ENCODE measurements around the gene DLG2. TPM values are rescaled to one million over a fixed set of nuclear protein-coding genes. Genes with fewer than 3 reads are reported as not detected.
A peak's percentile ranks its signal among the peaks of the same experiment; 100 is the strongest.
"Not testable (repeated sequence)": the region's sequence is repeated elsewhere in the genome, so short reads cannot be mapped to it uniquely, and the experiment has no call there.

DLG2 gene
- total RNA-seq, 1 experiment from 2014 or later, result 2.7 TPM

- Histone ChIP-seq H3K9ac (ENCODE audit: low read length) (no peak overlapping the region), H3K36me3 (ENCODE audit: insufficient read depth, low read length) (no peaks in the 10 kb centered on the region), H3K4me1 (ENCODE audit: low read length) (no peaks in the 10 kb centered on the region), H3K4me2 (ENCODE audit: low read depth, low read length, poor library complexity, severe bottlenecking) (no peak overlapping the region), H4K20me1 (ENCODE audit: insufficient read depth, low read depth, low read length) (no peaks in the 10 kb centered on the region), H3K27ac (ENCODE audit: low read length) (no peak overlapping the region), H3K9me2 (replicated peaks; ENCODE audit: insufficient read depth, low read length) (no peaks in the 10 kb centered on the region), H3K9me3 (ENCODE audit: low read length) (no peaks in the 10 kb centered on the region), H3K27me3 (ENCODE audit: low read length) (no peaks in the 10 kb centered on the region), H3K4me3 (ENCODE audit: low read length) (no peak overlapping the region), H3K79me2 (ENCODE audit: low read length) (no peaks in the 10 kb centered on the region), H2AFZ (ENCODE audit: low read length) (no peak overlapping the region)
- no peak for DNase-seq
Measured at GRCh38 chr11:83736684-83737083, 1890.5 kb downstream of the DLG2 start.

GRCh38 chr11:83734120-83734519 is 1893.0 kb downstream of the DLG2 start:
- H4K20me1 ChIP-seq (ENCODE audit: insufficient read depth, low read depth, low read length), result no peaks in the 10 kb centered on the region
- no peak for DNase-seq
- H3K36me3 ChIP-seq (ENCODE audit: insufficient read depth, low read length), result no peaks in the 10 kb centered on the region
- H3K27me3 ChIP-seq (ENCODE audit: low read length), result no peaks in the 10 kb centered on the region
- H3K9me2 ChIP-seq (replicated peaks; ENCODE audit: insufficient read depth, low read length), result no peaks in the 10 kb centered on the region
- no peak overlapping the region for H3K4me3 ChIP-seq (ENCODE audit: low read length)
- H2AFZ ChIP-seq (ENCODE audit: low read length), result no peak overlapping the region
- H3K4me1 ChIP-seq (ENCODE audit: low read length), result no peaks in the 10 kb centered on the region
- H3K9ac ChIP-seq (ENCODE audit: low read length), result no peak overlapping the region
- no peak overlapping the region for H3K27ac ChIP-seq (ENCODE audit: low read length)
- no peak overlapping the region for H3K4me2 ChIP-seq (ENCODE audit: low read depth, low read length, poor library complexity, severe bottlenecking)
- no peaks in the 10 kb centered on the region for H3K79me2 ChIP-seq (ENCODE audit: low read length)
- no peaks in the 10 kb centered on the region for H3K9me3 ChIP-seq (ENCODE audit: low read length)

- not testable (repeated sequence) for H3K4me1 ChIP-seq (ENCODE audit: low read length); DNase-seq; H3K9ac ChIP-seq (ENCODE audit: low read length)
Measured at GRCh38 chr11:83731288-83731687, 1895.9 kb downstream of the DLG2 start.

GRCh38 chr11:83728281-83728680 is 1898.9 kb downstream of the DLG2 start:
- Histone ChIP-seq H3K9me3 (ENCODE audit: low read length) (no peaks in the 10 kb centered on the region), H3K27me3 (ENCODE audit: low read length) (no peaks in the 10 kb centered on the region), H3K36me3 (ENCODE audit: insufficient read depth, low read length) (no peaks in the 10 kb centered on the region), H4K20me1 (ENCODE audit: insufficient read depth, low read depth, low read length) (no peaks in the 10 kb centered on the region), H3K9me2 (replicated peaks; ENCODE audit: insufficient read depth, low read length) (no peaks in the 10 kb centered on the region), H2AFZ (ENCODE audit: low read length) (no peak overlapping the region), H3K27ac (ENCODE audit: low read length) (no peak overlapping the region), H3K4me1 (ENCODE audit: low read length) (peaks cover 23% of the 10 kb centered on the region), H3K4me3 (ENCODE audit: low read length) (no peak overlapping the region), H3K4me2 (ENCODE audit: low read depth, low read length, poor library complexity, severe bottlenecking) (no peak overlapping the region), H3K9ac (ENCODE audit: low read length) (no peak overlapping the region), H3K79me2 (ENCODE audit: low read length) (no peaks in the 10 kb centered on the region)
- DNase-seq, result no peak

More at GRCh38 chr11:83731288-83731687, 1895.9 kb downstream of the DLG2 start:
- not testable (repeated sequence) for H3K27ac ChIP-seq (ENCODE audit: low read length); H3K27me3 ChIP-seq (ENCODE audit: low read length); H2AFZ ChIP-seq (ENCODE audit: low read length); H3K9me3 ChIP-seq (ENCODE audit: low read length); H3K9me2 ChIP-seq (replicated peaks; ENCODE audit: insufficient read depth, low read length); H3K4me3 ChIP-seq (ENCODE audit: low read length); H3K79me2 ChIP-seq (ENCODE audit: low read length); H3K36me3 ChIP-seq (ENCODE audit: insufficient read depth, low read length); H4K20me1 ChIP-seq (ENCODE audit: insufficient read depth, low read depth, low read length); H3K4me2 ChIP-seq (ENCODE audit: low read depth, low read length, poor library complexity, severe bottlenecking)

- H3K36me3 ChIP-seq (ENCODE audit: insufficient read depth, low read length), result no peaks in the 10 kb centered on the region
- no peaks in the 10 kb centered on the region for H3K27me3 ChIP-seq (ENCODE audit: low read length)
- no peak for DNase-seq
- H2AFZ ChIP-seq (ENCODE audit: low read length), result no peak overlapping the region
- H3K4me3 ChIP-seq (ENCODE audit: low read length), result no peak overlapping the region
- no peak overlapping the region for H3K4me2 ChIP-seq (ENCODE audit: low read depth, low read length, poor library complexity, severe bottlenecking)
- no peaks in the 10 kb centered on the region for H3K9me2 ChIP-seq (replicated peaks; ENCODE audit: insufficient read depth, low read length)
- H3K79me2 ChIP-seq (ENCODE audit: low read length), result no peaks in the 10 kb centered on the region
- H3K4me1 ChIP-seq (ENCODE audit: low read length), result peaks cover 23% of the 10 kb centered on the region
- H4K20me1 ChIP-seq (ENCODE audit: insufficient read depth, low read depth, low read length), result no peaks in the 10 kb centered on the region
- no peak overlapping the region for H3K9ac ChIP-seq (ENCODE audit: low read length)
- H3K9me3 ChIP-seq (ENCODE audit: low read length), result no peaks in the 10 kb centered on the region
- H3K27ac ChIP-seq (ENCODE audit: low read length), result no peak overlapping the region
Measured at GRCh38 chr11:83727251-83727650, 1899.9 kb downstream of the DLG2 start.

- peak overlapping the region; percentile 47 for H3K4me2 ChIP-seq (ENCODE audit: low read depth, low read length, poor library complexity, severe bottlenecking)
- DNase-seq, result no peak
- H3K36me3 ChIP-seq (ENCODE audit: insufficient read depth, low read length), result no peaks in the 10 kb centered on the region
- H3K27ac ChIP-seq (ENCODE audit: low read length), result no peak overlapping the region
- H3K9ac ChIP-seq (ENCODE audit: low read length), result no peak overlapping the region
- H3K27me3 ChIP-seq (ENCODE audit: low read length), result no peaks in the 10 kb centered on the region
- no peak overlapping the region for H3K4me3 ChIP-seq (ENCODE audit: low read length)
- no peaks in the 10 kb centered on the region for H3K9me2 ChIP-seq (replicated peaks; ENCODE audit: insufficient read depth, low read length)
- H3K9me3 ChIP-seq (ENCODE audit: low read length), result no peaks in the 10 kb centered on the region
- H2AFZ ChIP-seq (ENCODE audit: low read length), result no peak overlapping the region
- H3K4me1 ChIP-seq (ENCODE audit: low read length), result peaks cover 23% of the 10 kb centered on the region
- H3K79me2 ChIP-seq (ENCODE audit: low read length), result no peaks in the 10 kb centered on the region
- H4K20me1 ChIP-seq (ENCODE audit: insufficient read depth, low read depth, low read length), result no peaks in the 10 kb centered on the region
Measured at GRCh38 chr11:83726316-83726715, 1900.8 kb downstream of the DLG2 start.

- H3K4me1 ChIP-seq (ENCODE audit: low read length), result peaks cover 23% of the 10 kb centered on the region
- peak overlapping the region; percentile 47 for H3K4me2 ChIP-seq (ENCODE audit: low read depth, low read length, poor library complexity, severe bottlenecking)
- no peaks in the 10 kb centered on the region for H3K36me3 ChIP-seq (ENCODE audit: insufficient read depth, low read length)
- H3K27me3 ChIP-seq (ENCODE audit: low read length), result no peaks in the 10 kb centered on the region
- no peak overlapping the region for H3K9ac ChIP-seq (ENCODE audit: low read length)
- DNase-seq, result peak; percentile 61
- H3K9me2 ChIP-seq (replicated peaks; ENCODE audit: insufficient read depth, low read length), result no peaks in the 10 kb centered on the region
- no peaks in the 10 kb centered on the region for H3K79me2 ChIP-seq (ENCODE audit: low read length)
- peak overlapping the region; percentile 4; the same call in 1 of the 2 replicates for H3K4me3 ChIP-seq (ENCODE audit: low read length)
- no peaks in the 10 kb centered on the region for H3K9me3 ChIP-seq (ENCODE audit: low read length)
- H4K20me1 ChIP-seq (ENCODE audit: insufficient read depth, low read depth, low read length), result no peaks in the 10 kb centered on the region
- no peak overlapping the region for H2AFZ ChIP-seq (ENCODE audit: low read length)
- no peak overlapping the region for H3K27ac ChIP-seq (ENCODE audit: low read length)
Measured at GRCh38 chr11:83725728-83726127, 1901.4 kb downstream of the DLG2 start.

- H3K27ac ChIP-seq (ENCODE audit: low read length), result no peak overlapping the region
- H3K9me2 ChIP-seq (replicated peaks; ENCODE audit: insufficient read depth, low read length), result no peaks in the 10 kb centered on the region
- H3K9ac ChIP-seq (ENCODE audit: low read length), result no peak overlapping the region
- H3K79me2 ChIP-seq (ENCODE audit: low read length), result no peaks in the 10 kb centered on the region
- H3K4me3 ChIP-seq (ENCODE audit: low read length), result 0 out of 2 replicates have a peak overlapping the region, but pooled peaks have one; percentile 4
- H3K4me2 ChIP-seq (ENCODE audit: low read depth, low read length, poor library complexity, severe bottlenecking), result peak overlapping the region; percentile 47
- no peak for DNase-seq
- H3K9me3 ChIP-seq (ENCODE audit: low read length), result no peaks in the 10 kb centered on the region
- H2AFZ ChIP-seq (ENCODE audit: low read length), result no peak overlapping the region
- peaks cover 23% of the 10 kb centered on the region for H3K4me1 ChIP-seq (ENCODE audit: low read length)
- no peaks in the 10 kb centered on the region for H4K20me1 ChIP-seq (ENCODE audit: insufficient read depth, low read depth, low read length)
- no peaks in the 10 kb centered on the region for H3K36me3 ChIP-seq (ENCODE audit: insufficient read depth, low read length)
- no peaks in the 10 kb centered on the region for H3K27me3 ChIP-seq (ENCODE audit: low read length)
Measured at GRCh38 chr11:83725269-83725560, 1901.9 kb downstream of the DLG2 start.

GRCh38 chr11:83723999-83724398 is 1903.1 kb downstream of the DLG2 start:
- no peaks in the 10 kb centered on the region for H3K27me3 ChIP-seq (ENCODE audit: low read length)
- H3K9me3 ChIP-seq (ENCODE audit: low read length), result no peaks in the 10 kb centered on the region
- H3K27ac ChIP-seq (ENCODE audit: low read length), result no peak overlapping the region
- H3K9ac ChIP-seq (ENCODE audit: low read length), result peak overlapping the region; percentile 41
- peak overlapping the region; percentile 77 for H2AFZ ChIP-seq (ENCODE audit: low read length)
- H3K9me2 ChIP-seq (replicated peaks; ENCODE audit: insufficient read depth, low read length), result no peaks in the 10 kb centered on the region
- peak overlapping the region; percentile 65 for H3K4me2 ChIP-seq (ENCODE audit: low read depth, low read length, poor library complexity, severe bottlenecking)
- H3K79me2 ChIP-seq (ENCODE audit: low read length), result no peaks in the 10 kb centered on the region
- no peaks in the 10 kb centered on the region for H3K36me3 ChIP-seq (ENCODE audit: insufficient read depth, low read length)
- no peaks in the 10 kb centered on the region for H4K20me1 ChIP-seq (ENCODE audit: insufficient read depth, low read depth, low read length)
- H3K4me3 ChIP-seq (ENCODE audit: low read length), result peak overlapping the region; percentile 52
- H3K4me1 ChIP-seq (ENCODE audit: low read length), result peaks cover 23% of the 10 kb centered on the region
- peak; percentile 90 for DNase-seq

Data from Karpas-422 (cell line).